ENCODE measurements around the gene RAB11A. TPM values are rescaled to one million over a fixed set of nuclear protein-coding genes. Genes with fewer than 3 reads are reported as not detected.

RAB11A gene
- total RNA-seq, 1 donor from 2014 or later: 295 TPM

GRCh38 chr15:65851981-65852380 lies 17.3 kb upstream of the RAB11A start:
- Histone ChIP-seq H3K36me3 (ENCODE audit: control insufficient read depth, insufficient read depth, low read length) (no peaks in the 10 kb centered on the region), H3K27me3 (ENCODE audit: control insufficient read depth, insufficient read depth, low read length) (no peaks in the 10 kb centered on the region), H3K4me3 (ENCODE audit: low read depth, low read length) (no peak overlapping the region)
- no peak for DNase-seq (ENCODE audit: low read depth)
- no peak for TF ChIP-seq CTCF (IDR thresholded peaks at IDR 0.05; ENCODE audit: insufficient read depth, low read length, poor library complexity, severe bottlenecking)

GRCh38 chr15:65856821-65857455 lies 12.4 kb upstream of the RAB11A start:
- H3K36me3 ChIP-seq (ENCODE audit: control insufficient read depth, insufficient read depth, low read length): no peaks in the 10 kb centered on the region
- H3K27me3 ChIP-seq (ENCODE audit: control insufficient read depth, insufficient read depth, low read length): no peaks in the 10 kb centered on the region
- H3K4me3 ChIP-seq (ENCODE audit: low read depth, low read length): no peak overlapping the region
- DNase-seq (ENCODE audit: low read depth): no peak
- TF ChIP-seq CTCF (IDR thresholded peaks at IDR 0.05; ENCODE audit: insufficient read depth, low read length, poor library complexity, severe bottlenecking): peak; percentile 86

GRCh38 chr15:65857718-65858402 lies 11.4 kb upstream of the RAB11A start:
- Histone ChIP-seq H3K36me3 (ENCODE audit: control insufficient read depth, insufficient read depth, low read length) (no peaks in the 10 kb centered on the region), H3K27me3 (ENCODE audit: control insufficient read depth, insufficient read depth, low read length) (no peaks in the 10 kb centered on the region), H3K4me3 (ENCODE audit: low read depth, low read length) (no peak overlapping the region)
- TF ChIP-seq CTCF (IDR thresholded peaks at IDR 0.05; ENCODE audit: insufficient read depth, low read length, poor library complexity, severe bottlenecking): no peak
- no peak for DNase-seq (ENCODE audit: low read depth)

GRCh38 chr15:65862682-65863081 lies 6.6 kb upstream of the RAB11A start:
- no peaks in the 10 kb centered on the region for H3K36me3 ChIP-seq (ENCODE audit: control insufficient read depth, insufficient read depth, low read length)
- H3K4me3 ChIP-seq (ENCODE audit: low read depth, low read length): no peak overlapping the region
- no peak for DNase-seq (ENCODE audit: low read depth)

GRCh38 chr15:65863106-65863505 lies 6.2 kb upstream of the RAB11A start:
- H3K36me3 ChIP-seq (ENCODE audit: control insufficient read depth, insufficient read depth, low read length): no peaks in the 10 kb centered on the region
- no peak for DNase-seq (ENCODE audit: low read depth)
- no peaks in the 10 kb centered on the region for H3K27me3 ChIP-seq (ENCODE audit: control insufficient read depth, insufficient read depth, low read length)
- H3K4me3 ChIP-seq (ENCODE audit: low read depth, low read length): no peak overlapping the region
- TF ChIP-seq CTCF (IDR thresholded peaks at IDR 0.05; ENCODE audit: insufficient read depth, low read length, poor library complexity, severe bottlenecking): no peak

More at GRCh38 chr15:65862682-65863081, 6.6 kb upstream of the RAB11A start:
- TF ChIP-seq CTCF (IDR thresholded peaks at IDR 0.05; ENCODE audit: insufficient read depth, low read length, poor library complexity, severe bottlenecking): peak; percentile 45
- no peaks in the 10 kb centered on the region for H3K27me3 ChIP-seq (ENCODE audit: control insufficient read depth, insufficient read depth, low read length)
